A673 (cell line): ENCODE results near the gene CGN.

Experiments used
- EZH2 ChIP-seq: fragments of 200-600 bp; sonication (generic); IDR thresholded peaks from 2 replicates; pipeline ENCODE4 v1.6.1; 2017; ENCODE audit warnings: borderline replicate concordance, low read depth, mild to moderate bottlenecking, mixed read lengths, antibody characterized with exemption, low read length; ENCODE audit not compliant: poor library complexity, severe bottlenecking
- TF ChIP-seq, protein P1 (sequence below): fragments of 300-800, 200-600 bp; sonication (generic); conservative IDR thresholded peaks from 2 replicates; pipeline ENCODE4 v1.5.1; 2017; ENCODE audit warnings: low read depth, mild to moderate bottlenecking, antibody characterized with exemption, low read length, moderate library complexity, mixed read lengths

DNA sequence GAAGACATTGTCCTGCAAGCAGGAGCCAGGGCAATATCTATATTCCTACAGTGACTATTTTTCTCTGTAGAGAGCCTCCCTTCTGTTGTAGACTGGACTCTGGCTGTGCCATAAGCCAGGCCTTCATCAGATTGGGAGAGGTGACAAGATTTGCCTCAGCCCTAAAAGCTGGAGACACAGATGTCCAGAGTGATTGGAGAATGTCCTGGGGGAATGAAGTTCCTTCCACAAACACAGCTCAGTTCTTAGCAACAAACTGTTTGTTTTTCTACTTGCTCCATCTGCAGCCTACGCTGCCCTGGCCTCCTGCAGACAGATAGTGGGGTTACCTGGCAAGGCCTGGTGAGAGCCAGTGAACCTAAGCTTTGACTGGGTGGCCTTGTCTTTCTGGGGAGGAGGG lies 70.7 kb downstream of the CGN start:
- TF ChIP-seq, protein P1, sequence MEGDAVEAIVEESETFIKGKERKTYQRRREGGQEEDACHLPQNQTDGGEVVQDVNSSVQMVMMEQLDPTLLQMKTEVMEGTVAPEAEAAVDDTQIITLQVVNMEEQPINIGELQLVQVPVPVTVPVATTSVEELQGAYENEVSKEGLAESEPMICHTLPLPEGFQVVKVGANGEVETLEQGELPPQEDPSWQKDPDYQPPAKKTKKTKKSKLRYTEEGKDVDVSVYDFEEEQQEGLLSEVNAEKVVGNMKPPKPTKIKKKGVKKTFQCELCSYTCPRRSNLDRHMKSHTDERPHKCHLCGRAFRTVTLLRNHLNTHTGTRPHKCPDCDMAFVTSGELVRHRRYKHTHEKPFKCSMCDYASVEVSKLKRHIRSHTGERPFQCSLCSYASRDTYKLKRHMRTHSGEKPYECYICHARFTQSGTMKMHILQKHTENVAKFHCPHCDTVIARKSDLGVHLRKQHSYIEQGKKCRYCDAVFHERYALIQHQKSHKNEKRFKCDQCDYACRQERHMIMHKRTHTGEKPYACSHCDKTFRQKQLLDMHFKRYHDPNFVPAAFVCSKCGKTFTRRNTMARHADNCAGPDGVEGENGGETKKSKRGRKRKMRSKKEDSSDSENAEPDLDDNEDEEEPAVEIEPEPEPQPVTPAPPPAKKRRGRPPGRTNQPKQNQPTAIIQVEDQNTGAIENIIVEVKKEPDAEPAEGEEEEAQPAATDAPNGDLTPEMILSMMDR: no peak
- TF ChIP-seq EZH2: no peak
